OCI-LY3 (cell line): ENCODE results near the gene SLC35G2.

Experiments
- H2AFZ ChIP-seq: fragments of 200-600, 300-600 bp; shearing (Covaris generic); 2 replicates; pipeline ENCODE4 v1.6.0; 2014; ENCODE audit warnings: antibody characterized with exemption, low read depth, low read length
- H3K27ac ChIP-seq: fragments of 200-600, 300-600 bp; sonication (generic); 2 replicates; pipeline ENCODE4 v1.5.1; 2014; ENCODE audit warnings: mild to moderate bottlenecking, low read length, moderate library complexity, mixed read lengths
- H3K27me3 ChIP-seq: fragments of 200-600, 300-600 bp; sonication (generic); 2 replicates; pipeline ENCODE4 v1.6.1; 2014; ENCODE audit warnings: low read depth, low read length, mixed read lengths
- H3K36me3 ChIP-seq: fragments of 200-600, 300-600 bp; sonication (generic); replicated peaks from 2 replicates; pipeline ENCODE3; 2014; ENCODE audit warnings: low read depth, low read length, mixed read lengths
- H3K4me1 ChIP-seq: fragments of 300-600, 200-600 bp; sonication (generic); 2 replicates; pipeline ENCODE4 v1.6.1; 2014; ENCODE audit warnings: low read length, mixed read lengths
- H3K4me2 ChIP-seq: fragments of 200-600, 300-600 bp; sonication (generic); 2 replicates; pipeline ENCODE4 v1.6.1; 2014; ENCODE audit warnings: low read length, mixed read lengths
- H3K4me3 ChIP-seq: fragments of 300-600, 200-600 bp; sonication (generic); 2 replicates; pipeline ENCODE4 v1.5.1; 2014; ENCODE audit warnings: antibody characterized with exemption, mild to moderate bottlenecking, low read length, moderate library complexity
- H3K79me2 ChIP-seq: fragments of 300-600, 200-600 bp; shearing (Covaris generic); 2 replicates; pipeline ENCODE4 v1.6.1; 2014; ENCODE audit warnings: mild to moderate bottlenecking, low read length, mixed read lengths
- H3K9ac ChIP-seq: fragments of 300-600, 200-600 bp; shearing (Covaris generic); 2 replicates; pipeline ENCODE4 v1.6.0; 2014; ENCODE audit warnings: mild to moderate bottlenecking, low read length, moderate library complexity
- H3K9me3 ChIP-seq: fragments of 200-600, 300-600 bp; shearing (Covaris generic); 2 replicates; pipeline ENCODE4 v1.6.1; 2014; ENCODE audit warnings: low read length, mixed read lengths; ENCODE audit not compliant: insufficient read depth
- H4K20me1 ChIP-seq: fragments of 200-600, 300-600 bp; sonication (generic); 2 replicates; pipeline ENCODE4 v1.6.1; 2016; ENCODE audit warnings: low read length, mixed read lengths; ENCODE audit not compliant: insufficient read depth
- EZH2phosphoT487 ChIP-seq: fragments of 200-600 bp; shearing (Covaris generic); IDR thresholded peaks from 2 replicates; pipeline ENCODE4 v1.6.1; 2018; ENCODE audit warnings: antibody characterized with exemption, mixed run types, low read depth
- TF ChIP-seq, protein P1 (sequence below): fragments of 200-600, 300-600 bp; sonication (generic); IDR thresholded peaks from 2 replicates; pipeline ENCODE4 v1.5.1; 2014; ENCODE audit warnings: antibody characterized with exemption, low read length, low read depth

SLC35G2 gene

DNA sequence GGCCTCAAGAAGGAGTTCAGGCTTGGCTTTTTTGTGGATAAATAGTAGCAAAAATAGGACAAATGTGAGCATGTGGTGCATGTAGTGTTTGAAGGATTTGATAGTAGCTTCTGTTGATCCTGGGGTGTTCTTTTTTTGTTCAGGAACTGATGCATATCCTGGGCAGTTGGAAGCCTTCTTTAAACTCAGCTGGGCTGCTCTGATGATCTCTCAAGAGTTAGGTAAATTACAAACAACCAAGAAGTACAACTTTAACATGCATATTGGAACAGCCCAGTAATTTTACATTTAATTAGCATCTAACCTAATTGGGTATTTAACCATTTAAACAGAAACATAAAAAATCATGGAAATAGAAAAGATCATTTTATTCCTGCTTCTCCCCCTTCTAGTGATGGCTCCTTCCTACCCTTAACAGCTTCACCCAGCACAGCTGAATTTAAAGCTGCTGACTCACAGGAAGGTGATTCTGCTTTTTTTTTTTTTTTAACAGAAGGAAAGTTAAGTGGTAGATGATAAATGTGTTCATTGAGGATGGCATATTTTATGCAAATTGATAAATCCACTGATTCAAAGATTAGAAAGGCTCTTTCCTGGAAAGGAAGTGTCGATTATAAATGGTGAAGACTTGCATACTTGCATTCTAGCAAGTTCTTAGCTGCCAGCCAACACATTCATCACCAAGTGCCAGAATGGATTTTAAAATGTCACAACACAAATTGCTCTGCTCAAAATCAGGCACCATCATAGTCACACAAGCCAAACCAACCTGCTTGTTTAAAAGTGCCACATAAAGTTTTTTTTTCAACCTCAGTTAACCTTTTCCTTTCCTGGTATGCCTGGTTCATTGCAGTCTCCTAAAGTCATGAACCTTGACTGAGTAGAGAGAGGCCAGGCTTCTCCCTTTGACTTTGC is 20.0 kb downstream of the SLC35G2 start:
- no peaks in the 10 kb centered on the region for H3K27me3 ChIP-seq

DNA sequence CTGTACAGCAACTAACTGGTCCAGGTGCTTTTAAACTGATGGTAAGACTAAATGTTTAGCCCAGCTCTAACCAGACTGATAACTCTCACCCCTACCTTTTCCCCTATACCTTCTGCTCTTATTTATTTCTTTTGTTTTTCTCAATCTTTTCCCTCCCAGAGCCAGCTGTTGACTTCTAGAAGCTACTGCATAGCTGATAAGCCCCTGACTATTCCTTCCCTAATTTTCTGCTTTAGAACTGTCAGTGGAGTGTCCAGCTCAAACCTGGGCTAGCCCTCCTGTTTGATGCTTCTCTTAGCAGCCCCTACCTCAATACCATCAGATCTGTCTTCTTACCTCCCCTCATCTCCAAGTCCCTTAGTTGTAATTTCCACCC is 20.6 kb downstream of the SLC35G2 start:
- Histone ChIP-seq H3K79me2 (no peaks in the 10 kb centered on the region), H3K36me3 (no peaks in the 10 kb centered on the region), H3K4me1 (no peaks in the 10 kb centered on the region), H3K4me2 (no peak overlapping the region), H2AFZ (no peak overlapping the region), H3K9me3 (no peaks in the 10 kb centered on the region), H3K27ac (no peak overlapping the region), H3K4me3 (no peak overlapping the region), H3K27me3 (no peaks in the 10 kb centered on the region), H4K20me1 (no peaks in the 10 kb centered on the region; the same call in 1 of the 2 replicates), H3K9ac (no peak overlapping the region)
- TF ChIP-seq, protein P1, sequence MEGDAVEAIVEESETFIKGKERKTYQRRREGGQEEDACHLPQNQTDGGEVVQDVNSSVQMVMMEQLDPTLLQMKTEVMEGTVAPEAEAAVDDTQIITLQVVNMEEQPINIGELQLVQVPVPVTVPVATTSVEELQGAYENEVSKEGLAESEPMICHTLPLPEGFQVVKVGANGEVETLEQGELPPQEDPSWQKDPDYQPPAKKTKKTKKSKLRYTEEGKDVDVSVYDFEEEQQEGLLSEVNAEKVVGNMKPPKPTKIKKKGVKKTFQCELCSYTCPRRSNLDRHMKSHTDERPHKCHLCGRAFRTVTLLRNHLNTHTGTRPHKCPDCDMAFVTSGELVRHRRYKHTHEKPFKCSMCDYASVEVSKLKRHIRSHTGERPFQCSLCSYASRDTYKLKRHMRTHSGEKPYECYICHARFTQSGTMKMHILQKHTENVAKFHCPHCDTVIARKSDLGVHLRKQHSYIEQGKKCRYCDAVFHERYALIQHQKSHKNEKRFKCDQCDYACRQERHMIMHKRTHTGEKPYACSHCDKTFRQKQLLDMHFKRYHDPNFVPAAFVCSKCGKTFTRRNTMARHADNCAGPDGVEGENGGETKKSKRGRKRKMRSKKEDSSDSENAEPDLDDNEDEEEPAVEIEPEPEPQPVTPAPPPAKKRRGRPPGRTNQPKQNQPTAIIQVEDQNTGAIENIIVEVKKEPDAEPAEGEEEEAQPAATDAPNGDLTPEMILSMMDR, result no peak
- no peak for TF ChIP-seq EZH2phosphoT487

More for the DNA sequence above, 20.0 kb downstream of the SLC35G2 start:
- Histone ChIP-seq H2AFZ (no peak overlapping the region), H3K9ac (no peak overlapping the region), H3K36me3 (no peaks in the 10 kb centered on the region), H3K4me1 (no peaks in the 10 kb centered on the region), H3K27ac (no peak overlapping the region), H3K4me3 (no peak overlapping the region), H3K9me3 (no peaks in the 10 kb centered on the region), H3K79me2 (no peaks in the 10 kb centered on the region), H3K4me2 (no peak overlapping the region), H4K20me1 (no peaks in the 10 kb centered on the region; the same call in 1 of the 2 replicates)
- TF ChIP-seq EZH2phosphoT487, result no peak
- TF ChIP-seq, protein P1, result no peak

DNA sequence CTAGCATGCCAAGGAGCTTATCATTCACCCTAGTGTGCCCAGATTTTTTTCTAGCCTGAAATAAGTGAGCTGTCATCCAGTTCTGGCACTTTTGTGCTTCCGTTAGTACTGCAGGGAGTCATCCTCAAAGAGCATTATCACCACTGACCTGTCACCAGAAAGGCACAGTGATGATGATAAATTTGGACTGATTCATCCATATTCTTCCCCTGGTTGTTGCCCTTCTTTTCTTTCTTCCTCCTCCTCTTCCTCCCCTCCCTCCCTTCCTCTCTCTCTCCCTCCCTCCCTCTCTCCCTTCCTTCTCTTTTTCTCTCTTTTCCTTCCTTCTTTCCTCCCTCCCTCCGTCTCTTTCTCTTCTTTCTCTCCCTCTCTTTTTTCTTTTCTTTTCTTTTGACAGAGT is 21.3 kb downstream of the SLC35G2 start:
- no peak for TF ChIP-seq EZH2phosphoT487
- TF ChIP-seq, protein P1, result no peak
- H3K27ac ChIP-seq, result no peak overlapping the region
- no peaks in the 10 kb centered on the region for H3K27me3 ChIP-seq

DNA sequence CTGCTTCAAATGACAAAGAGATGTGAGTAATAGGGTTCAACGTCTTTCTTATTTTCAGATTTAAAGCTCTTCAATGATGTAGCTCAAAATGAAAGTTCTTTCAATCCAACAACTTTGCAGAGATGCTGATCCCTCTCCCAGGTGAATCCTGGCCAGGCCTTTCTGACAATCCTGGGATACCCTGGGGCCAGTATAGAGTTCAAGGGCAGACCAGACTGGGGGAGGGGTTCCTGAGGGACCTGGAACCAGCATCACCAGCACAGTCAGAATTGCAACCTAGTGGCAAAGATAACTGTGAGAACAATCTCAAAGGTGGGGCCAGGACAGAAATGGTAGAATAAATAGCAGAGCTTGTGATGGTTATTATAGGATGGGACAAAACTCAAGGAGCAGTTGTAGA is 23.4 kb downstream of the SLC35G2 start:
- no peak overlapping the region for H2AFZ ChIP-seq
- no peak overlapping the region for H3K9ac ChIP-seq
- H3K4me3 ChIP-seq, result no peak overlapping the region
- H3K4me2 ChIP-seq, result no peak overlapping the region
- no peaks in the 10 kb centered on the region for H3K4me1 ChIP-seq
- H3K36me3 ChIP-seq, result peaks cover 2% of the 10 kb centered on the region
- no peaks in the 10 kb centered on the region for H3K79me2 ChIP-seq
- H4K20me1 ChIP-seq, result no peaks in the 10 kb centered on the region; the same call in 1 of the 2 replicates
- H3K27me3 ChIP-seq, result no peaks in the 10 kb centered on the region
- TF ChIP-seq EZH2phosphoT487, result no peak
- TF ChIP-seq, protein P1, result no peak
- H3K27ac ChIP-seq, result no peak overlapping the region
- H3K9me3 ChIP-seq, result no peaks in the 10 kb centered on the region

More for the DNA sequence above, 21.3 kb downstream of the SLC35G2 start:
- Histone ChIP-seq H3K36me3 (no peaks in the 10 kb centered on the region), H3K4me2 (no peak overlapping the region), H3K9ac (no peak overlapping the region), H3K4me3 (no peak overlapping the region), H2AFZ (no peak overlapping the region), H3K9me3 (no peaks in the 10 kb centered on the region), H3K4me1 (no peaks in the 10 kb centered on the region), H3K79me2 (no peaks in the 10 kb centered on the region), H4K20me1 (no peaks in the 10 kb centered on the region; the same call in 1 of the 2 replicates)
